OCI-LY3 (cell line): ENCODE measurements around the gene DOCK6.

Experiments
- H2AFZ ChIP-seq: fragments of 200-600, 300-600 bp; shearing (Covaris generic); 2 replicates; pipeline ENCODE4 v1.6.0; 2014; ENCODE audit warnings: antibody characterized with exemption, low read depth, low read length
- H3K27ac ChIP-seq: fragments of 200-600, 300-600 bp; sonication (generic); 2 replicates; pipeline ENCODE4 v1.5.1; 2014; ENCODE audit warnings: mild to moderate bottlenecking, low read length, moderate library complexity, mixed read lengths
- H3K27me3 ChIP-seq: fragments of 200-600, 300-600 bp; sonication (generic); 2 replicates; pipeline ENCODE4 v1.6.1; 2014; ENCODE audit warnings: low read depth, low read length, mixed read lengths
- H3K36me3 ChIP-seq: fragments of 200-600, 300-600 bp; sonication (generic); replicated peaks from 2 replicates; pipeline ENCODE3; 2014; ENCODE audit warnings: low read depth, low read length, mixed read lengths
- H3K4me1 ChIP-seq: fragments of 300-600, 200-600 bp; sonication (generic); 2 replicates; pipeline ENCODE4 v1.6.1; 2014; ENCODE audit warnings: low read length, mixed read lengths
- H3K4me2 ChIP-seq: fragments of 200-600, 300-600 bp; sonication (generic); 2 replicates; pipeline ENCODE4 v1.6.1; 2014; ENCODE audit warnings: low read length, mixed read lengths
- H3K4me3 ChIP-seq: fragments of 300-600, 200-600 bp; sonication (generic); 2 replicates; pipeline ENCODE4 v1.5.1; 2014; ENCODE audit warnings: antibody characterized with exemption, mild to moderate bottlenecking, low read length, moderate library complexity
- H3K79me2 ChIP-seq: fragments of 300-600, 200-600 bp; shearing (Covaris generic); 2 replicates; pipeline ENCODE4 v1.6.1; 2014; ENCODE audit warnings: mild to moderate bottlenecking, low read length, mixed read lengths
- H3K9ac ChIP-seq: fragments of 300-600, 200-600 bp; shearing (Covaris generic); 2 replicates; pipeline ENCODE4 v1.6.0; 2014; ENCODE audit warnings: mild to moderate bottlenecking, low read length, moderate library complexity
- H3K9me3 ChIP-seq: fragments of 200-600, 300-600 bp; shearing (Covaris generic); 2 replicates; pipeline ENCODE4 v1.6.1; 2014; ENCODE audit warnings: low read length, mixed read lengths; ENCODE audit not compliant: insufficient read depth
- H4K20me1 ChIP-seq: fragments of 200-600, 300-600 bp; sonication (generic); 2 replicates; pipeline ENCODE4 v1.6.1; 2016; ENCODE audit warnings: low read length, mixed read lengths; ENCODE audit not compliant: insufficient read depth
- EZH2phosphoT487 ChIP-seq: fragments of 200-600 bp; shearing (Covaris generic); IDR thresholded peaks from 2 replicates; pipeline ENCODE4 v1.6.1; 2018; ENCODE audit warnings: antibody characterized with exemption, mixed run types, low read depth
- TF ChIP-seq, protein P1 (sequence below): fragments of 200-600, 300-600 bp; sonication (generic); IDR thresholded peaks from 2 replicates; pipeline ENCODE4 v1.5.1; 2014; ENCODE audit warnings: antibody characterized with exemption, low read length, low read depth

DOCK6 gene

GRCh38 chr19:11242025-11242424 is 20.3 kb downstream of the DOCK6 start:
- Histone ChIP-seq H4K20me1 (no peaks in the 10 kb centered on the region), H3K36me3 (peaks cover 3% of the 10 kb centered on the region), H3K4me2 (no peak overlapping the region), H3K9me3 (no peaks in the 10 kb centered on the region), H3K9ac (no peak overlapping the region), H2AFZ (no peak overlapping the region), H3K4me1 (no peaks in the 10 kb centered on the region), H3K27me3 (no peaks in the 10 kb centered on the region), H3K27ac (no peak overlapping the region), H3K4me3 (no peak overlapping the region), H3K79me2 (no peaks in the 10 kb centered on the region)
- TF ChIP-seq EZH2phosphoT487, result no peak
- TF ChIP-seq, protein P1, sequence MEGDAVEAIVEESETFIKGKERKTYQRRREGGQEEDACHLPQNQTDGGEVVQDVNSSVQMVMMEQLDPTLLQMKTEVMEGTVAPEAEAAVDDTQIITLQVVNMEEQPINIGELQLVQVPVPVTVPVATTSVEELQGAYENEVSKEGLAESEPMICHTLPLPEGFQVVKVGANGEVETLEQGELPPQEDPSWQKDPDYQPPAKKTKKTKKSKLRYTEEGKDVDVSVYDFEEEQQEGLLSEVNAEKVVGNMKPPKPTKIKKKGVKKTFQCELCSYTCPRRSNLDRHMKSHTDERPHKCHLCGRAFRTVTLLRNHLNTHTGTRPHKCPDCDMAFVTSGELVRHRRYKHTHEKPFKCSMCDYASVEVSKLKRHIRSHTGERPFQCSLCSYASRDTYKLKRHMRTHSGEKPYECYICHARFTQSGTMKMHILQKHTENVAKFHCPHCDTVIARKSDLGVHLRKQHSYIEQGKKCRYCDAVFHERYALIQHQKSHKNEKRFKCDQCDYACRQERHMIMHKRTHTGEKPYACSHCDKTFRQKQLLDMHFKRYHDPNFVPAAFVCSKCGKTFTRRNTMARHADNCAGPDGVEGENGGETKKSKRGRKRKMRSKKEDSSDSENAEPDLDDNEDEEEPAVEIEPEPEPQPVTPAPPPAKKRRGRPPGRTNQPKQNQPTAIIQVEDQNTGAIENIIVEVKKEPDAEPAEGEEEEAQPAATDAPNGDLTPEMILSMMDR, result no peak

DNA sequence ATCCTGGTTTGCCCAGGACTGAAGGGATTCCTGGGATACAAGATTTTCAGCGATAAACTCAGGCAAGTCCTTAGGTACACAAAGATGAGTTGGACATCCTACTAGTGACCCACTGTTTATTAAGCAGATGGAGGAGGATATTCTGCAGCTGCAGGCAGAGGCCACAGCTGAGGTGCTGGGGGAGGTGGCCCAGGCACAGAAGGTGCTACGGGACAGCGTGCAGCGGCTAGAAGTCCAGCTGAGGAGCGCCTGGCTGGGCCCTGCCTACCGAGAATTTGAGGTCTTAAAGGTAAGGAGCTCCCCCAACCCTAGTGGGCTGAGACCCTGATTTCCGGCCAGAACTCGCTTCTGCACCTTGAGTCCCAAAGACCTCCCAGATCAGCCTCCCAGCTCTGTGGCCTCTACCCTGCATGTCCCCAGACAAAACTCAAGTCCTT is 22.3 kb downstream of the DOCK6 start:
- H3K79me2 ChIP-seq, result no peaks in the 10 kb centered on the region
- H3K9ac ChIP-seq, result no peak overlapping the region
- H3K4me1 ChIP-seq, result no peaks in the 10 kb centered on the region
- H3K36me3 ChIP-seq, result peaks cover 3% of the 10 kb centered on the region
- TF ChIP-seq EZH2phosphoT487, result no peak
- TF ChIP-seq, protein P1, result no peak
- no peak overlapping the region for H2AFZ ChIP-seq
- no peak overlapping the region for H3K27ac ChIP-seq
- no peaks in the 10 kb centered on the region for H4K20me1 ChIP-seq
- H3K9me3 ChIP-seq, result no peaks in the 10 kb centered on the region
- H3K4me2 ChIP-seq, result no peak overlapping the region
- H3K27me3 ChIP-seq, result no peaks in the 10 kb centered on the region
- H3K4me3 ChIP-seq, result no peak overlapping the region

DNA sequence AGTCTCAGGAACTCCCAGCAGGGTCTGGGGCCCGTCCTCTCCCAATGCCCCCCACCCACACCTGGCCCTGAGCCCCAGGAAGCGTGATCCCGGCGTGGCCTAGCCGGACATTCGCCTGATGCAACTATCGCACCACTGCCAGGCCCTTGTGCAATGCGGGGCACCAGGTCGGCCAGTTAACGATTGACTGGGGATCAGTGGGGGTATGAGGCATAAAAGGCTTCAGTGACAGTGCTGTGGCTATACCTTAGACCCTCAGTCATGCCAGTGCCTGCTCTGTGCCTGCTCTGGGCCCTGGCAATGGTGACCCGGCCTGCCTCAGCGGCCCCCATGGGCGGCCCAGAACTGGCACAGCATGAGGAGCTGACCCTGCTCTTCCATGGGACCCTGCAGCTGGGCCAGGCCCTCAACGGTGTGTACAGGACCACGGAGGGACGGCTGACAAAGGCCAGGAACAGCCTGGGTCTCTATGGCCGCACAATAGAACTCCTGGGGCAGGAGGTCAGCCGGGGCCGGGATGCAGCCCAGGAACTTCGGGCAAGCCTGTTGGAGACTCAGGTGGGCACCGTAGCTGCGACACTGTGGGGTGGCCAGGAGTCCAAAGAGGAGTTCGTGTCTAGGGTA is 22.8 kb downstream of the DOCK6 start, which contains the start of gene ANGPTL8:
ANGPTL8 (plus strand) TSS at position 243 of the 624 bp plus-strand sequence; CDS start at position 262, 19 bp downstream.
- TF ChIP-seq EZH2phosphoT487, result no peak
- TF ChIP-seq, protein P1, result no peak
- Histone ChIP-seq H3K27ac (no peak within 1 kb of the TSS), H3K4me1 (no peaks in the 10 kb centered on the region), H2AFZ (no peak within 1 kb of the TSS), H3K27me3 (no peaks in the 10 kb centered on the region), H3K9ac (no peak within 1 kb of the TSS), H3K4me2 (no peak within 1 kb of the TSS), H3K4me3 (no peak within 1 kb of the TSS), H3K36me3 (peaks cover 5% of the 10 kb centered on the region), H3K79me2 (no peaks in the 10 kb centered on the region), H4K20me1 (no peaks in the 10 kb centered on the region), H3K9me3 (no peaks in the 10 kb centered on the region)

DNA sequence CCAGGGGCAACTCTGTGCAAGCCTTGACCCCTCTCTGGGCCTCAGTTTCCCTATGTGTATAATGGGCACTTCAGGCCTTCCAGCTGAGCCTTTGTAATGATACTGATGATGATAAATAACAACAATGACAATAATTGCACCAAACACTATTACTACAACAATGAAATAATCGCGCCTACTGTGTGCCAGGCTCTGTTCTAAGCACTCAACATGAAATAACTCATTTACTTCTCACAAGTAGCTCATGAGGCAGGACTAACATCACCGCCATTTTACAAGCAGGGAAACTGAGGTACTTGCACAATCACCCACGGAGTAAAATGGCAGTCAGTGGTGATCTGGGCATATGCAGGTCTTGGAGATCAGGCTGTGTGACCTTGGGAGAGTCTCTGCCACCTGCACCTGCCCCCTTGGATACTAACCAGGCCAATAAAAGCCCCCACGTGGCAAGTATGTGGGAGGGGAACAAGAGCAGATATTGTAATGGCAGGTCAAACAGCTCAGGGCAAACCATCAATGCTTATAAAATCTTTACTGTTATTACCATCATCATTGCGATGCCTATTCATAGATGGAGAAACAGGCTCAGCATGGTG is 23.4 kb downstream of the DOCK6 start:
- Histone ChIP-seq H3K9ac (no peak overlapping the region), H4K20me1 (no peaks in the 10 kb centered on the region)

More for the DNA sequence above, 23.4 kb downstream of the DOCK6 start:
- Histone ChIP-seq H3K27me3 (no peaks in the 10 kb centered on the region), H3K4me3 (no peak overlapping the region), H3K9me3 (no peaks in the 10 kb centered on the region), H2AFZ (no peak overlapping the region), H3K27ac (no peak overlapping the region), H3K4me2 (no peak overlapping the region), H3K36me3 (peaks cover 6% of the 10 kb centered on the region), H3K4me1 (no peaks in the 10 kb centered on the region), H3K79me2 (no peaks in the 10 kb centered on the region)
- TF ChIP-seq EZH2phosphoT487, result no peak
- TF ChIP-seq, protein P1, result no peak
